Lower leg skin (tissue), 4 donors: ENCODE measurements around the gene PNPO. TPM values are rescaled to one million over a fixed set of nuclear protein-coding genes. Genes with fewer than 3 reads are reported as not detected.
A peak's percentile ranks its signal among the peaks of the same experiment; 100 is the strongest.

ENCODE experiments used
- DNase-seq, 2 donors: peaks; one replicate each; pipeline ENCODE4 v3.0.0-alpha.2; 2019; ENCODE audit warnings: low spot score in 2 of 2
- H3K4me3 ChIP-seq: fragments of 200-600 bp; sonication (generic); 2 replicates; pipeline ENCODE4 v1.5.1; 2017; ENCODE audit warnings: mild to moderate bottlenecking, low read depth; ENCODE audit not compliant: poor library complexity, severe bottlenecking
- POLR2A ChIP-seq, 2 donors: fragments of 450-650 bp; IDR thresholded peaks; one replicate each; pipeline ENCODE4 v1.6.1; 2016 to 2017; ENCODE audit warnings: antibody characterized with exemption in 2 of 2, mild to moderate bottlenecking in 1 of 2, moderate library complexity in 1 of 2
- WGBS, 2 donors: methylation state at CpG; one replicate each; pipeline ENCODE4 v1.1.5; 2018; 5-methylcytosine and 5-hydroxymethylcytosine counted together
- intact Hi-C: fragments of 100-400 bp; cut with DNase I; formaldehyde crosslinking; loops from one replicate; pipeline ENCODE4 v1.15.0; 2023; ENCODE audit warnings: low total_unique reads
- total RNA-seq, 4 donors: library from RNA; depleted of rRNA; stranded (reverse); fragments of >200 nt; gene quantifications; one replicate each; pipeline ENCODE4 v1.1.0, GENCODE V29; 2016
- TF ChIP-seq, protein P1 (sequence below), 3 donors: fragments of 450-650 bp; IDR thresholded peaks; one replicate each; pipeline ENCODE4 v1.5.1; 2016; ENCODE audit warnings: antibody characterized with exemption in 3 of 3, mild to moderate bottlenecking in 3 of 3, moderate library complexity in 2 of 3

The PNPO gene
- total RNA-seq, 4 donors from 2014 or later: 20.2 to 36.8 (median 30.3) TPM

DNA sequence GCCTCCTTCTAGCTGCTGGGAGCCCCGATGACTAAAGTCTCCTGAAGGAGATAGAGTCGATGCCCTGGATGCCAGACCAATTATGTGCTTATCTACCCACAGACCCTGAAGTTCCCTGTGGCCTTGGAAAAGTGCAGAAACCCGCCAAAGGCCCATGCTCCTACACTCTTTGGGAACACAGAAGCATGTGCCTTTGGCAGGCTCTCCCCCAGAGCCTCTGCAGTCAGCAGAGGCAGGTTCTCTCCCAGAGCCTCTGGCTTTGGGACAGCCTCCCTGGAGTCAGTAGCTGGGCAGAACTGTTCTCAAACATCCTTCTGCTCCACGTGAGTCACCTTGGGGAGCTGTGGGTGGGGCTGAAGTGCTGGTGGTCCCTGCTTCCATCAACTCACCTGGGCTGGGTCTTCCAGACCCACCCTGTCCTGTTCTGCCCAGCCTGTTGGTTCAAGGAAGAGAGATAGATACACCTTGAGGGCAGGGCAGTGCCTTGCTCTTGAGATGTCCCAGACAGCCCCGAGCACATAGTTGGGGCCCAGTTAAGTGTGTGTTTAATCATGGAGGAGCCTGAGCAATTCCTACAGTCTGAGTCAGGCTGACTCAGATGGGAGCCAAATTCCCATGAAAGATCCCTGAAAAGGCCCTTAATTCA lies 26.4 kb downstream of the PNPO start:
- WGBS, 2 donors: 40 to 51% methylated on average over 5 of the region's 5 CpGs
- no peak overlapping the region for H3K4me3 ChIP-seq
- intact Hi-C loops: no loop called here
- no peak for DNase-seq
- no peak for TF ChIP-seq POLR2A (IDR thresholded peaks at IDR 0.05)
- TF ChIP-seq, protein P1, sequence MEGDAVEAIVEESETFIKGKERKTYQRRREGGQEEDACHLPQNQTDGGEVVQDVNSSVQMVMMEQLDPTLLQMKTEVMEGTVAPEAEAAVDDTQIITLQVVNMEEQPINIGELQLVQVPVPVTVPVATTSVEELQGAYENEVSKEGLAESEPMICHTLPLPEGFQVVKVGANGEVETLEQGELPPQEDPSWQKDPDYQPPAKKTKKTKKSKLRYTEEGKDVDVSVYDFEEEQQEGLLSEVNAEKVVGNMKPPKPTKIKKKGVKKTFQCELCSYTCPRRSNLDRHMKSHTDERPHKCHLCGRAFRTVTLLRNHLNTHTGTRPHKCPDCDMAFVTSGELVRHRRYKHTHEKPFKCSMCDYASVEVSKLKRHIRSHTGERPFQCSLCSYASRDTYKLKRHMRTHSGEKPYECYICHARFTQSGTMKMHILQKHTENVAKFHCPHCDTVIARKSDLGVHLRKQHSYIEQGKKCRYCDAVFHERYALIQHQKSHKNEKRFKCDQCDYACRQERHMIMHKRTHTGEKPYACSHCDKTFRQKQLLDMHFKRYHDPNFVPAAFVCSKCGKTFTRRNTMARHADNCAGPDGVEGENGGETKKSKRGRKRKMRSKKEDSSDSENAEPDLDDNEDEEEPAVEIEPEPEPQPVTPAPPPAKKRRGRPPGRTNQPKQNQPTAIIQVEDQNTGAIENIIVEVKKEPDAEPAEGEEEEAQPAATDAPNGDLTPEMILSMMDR (IDR thresholded peaks at IDR 0.05): no peak

DNA sequence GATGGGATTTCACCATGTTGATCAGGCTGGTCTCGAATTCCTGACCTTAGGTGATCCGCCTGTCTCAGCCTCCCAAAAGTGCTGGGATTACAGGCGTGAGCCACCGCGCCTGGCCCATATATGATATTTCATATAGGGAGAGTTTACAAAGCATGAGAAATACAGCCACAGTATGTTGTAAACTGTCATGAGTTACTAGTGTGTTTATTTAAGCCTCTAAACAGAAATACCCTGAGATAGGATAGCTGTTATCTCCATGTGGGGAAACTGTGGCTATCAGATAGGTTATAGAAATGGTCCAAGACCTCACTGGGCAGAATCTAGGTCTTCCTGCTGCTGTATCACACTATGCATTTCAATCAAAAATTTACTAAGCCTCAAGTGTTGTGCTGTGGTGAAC lies 27.5 kb downstream of the PNPO start:
- intact Hi-C loops: no loop called here
- no peak for TF ChIP-seq POLR2A (IDR thresholded peaks at IDR 0.05)
- TF ChIP-seq, protein P1 (IDR thresholded peaks at IDR 0.05): no peak
- WGBS, 2 donors: 92 to 96% methylated on average over 5 of the region's 5 CpGs
- H3K4me3 ChIP-seq: no peak overlapping the region
- DNase-seq: no peak

DNA sequence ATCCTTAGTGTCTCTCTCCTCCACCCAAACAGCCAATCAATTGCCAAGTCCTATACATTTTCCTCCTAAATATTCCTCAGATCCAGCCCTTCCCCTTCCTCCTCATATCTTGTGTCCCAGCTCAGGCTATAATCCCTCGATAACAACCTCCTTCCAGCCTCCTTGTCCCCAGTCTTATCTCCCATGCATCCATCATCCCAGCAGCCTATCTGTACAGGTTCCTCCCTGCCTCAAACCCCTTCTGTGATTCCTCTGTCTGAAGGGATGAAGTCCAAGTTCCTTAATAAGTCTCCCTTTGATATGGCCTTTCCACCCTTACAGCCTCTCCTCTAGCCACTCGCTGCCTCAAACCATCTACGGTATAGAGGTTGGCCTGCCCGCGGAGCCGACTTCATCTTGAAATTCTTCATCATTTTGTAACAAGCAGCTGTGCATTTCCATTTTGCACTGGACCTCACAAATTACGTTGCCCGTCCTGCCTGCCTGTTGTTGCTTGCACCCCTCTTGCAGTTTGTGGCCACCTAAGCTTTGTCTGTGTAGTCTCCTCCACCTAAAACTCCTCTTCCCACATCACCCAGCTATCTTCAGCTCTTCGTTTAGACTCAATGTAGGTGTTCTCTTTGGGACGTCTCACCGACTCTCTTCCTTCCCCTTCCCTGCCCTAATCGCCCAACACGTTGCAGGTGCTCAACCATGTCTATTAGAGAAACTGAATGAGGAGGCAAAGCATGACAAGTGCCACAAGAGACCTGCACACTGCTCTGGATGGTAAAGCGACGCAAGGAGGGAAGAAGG lies 28.8 kb downstream of the PNPO start:
- intact Hi-C loops: no loop called here
- no peak for DNase-seq
- no peak for TF ChIP-seq POLR2A (IDR thresholded peaks at IDR 0.05)
- TF ChIP-seq, protein P1 (IDR thresholded peaks at IDR 0.05): no peak
- WGBS, 2 donors: 42 to 48% methylated on average over 15 of the region's 15 CpGs
- no peak overlapping the region for H3K4me3 ChIP-seq

DNA sequence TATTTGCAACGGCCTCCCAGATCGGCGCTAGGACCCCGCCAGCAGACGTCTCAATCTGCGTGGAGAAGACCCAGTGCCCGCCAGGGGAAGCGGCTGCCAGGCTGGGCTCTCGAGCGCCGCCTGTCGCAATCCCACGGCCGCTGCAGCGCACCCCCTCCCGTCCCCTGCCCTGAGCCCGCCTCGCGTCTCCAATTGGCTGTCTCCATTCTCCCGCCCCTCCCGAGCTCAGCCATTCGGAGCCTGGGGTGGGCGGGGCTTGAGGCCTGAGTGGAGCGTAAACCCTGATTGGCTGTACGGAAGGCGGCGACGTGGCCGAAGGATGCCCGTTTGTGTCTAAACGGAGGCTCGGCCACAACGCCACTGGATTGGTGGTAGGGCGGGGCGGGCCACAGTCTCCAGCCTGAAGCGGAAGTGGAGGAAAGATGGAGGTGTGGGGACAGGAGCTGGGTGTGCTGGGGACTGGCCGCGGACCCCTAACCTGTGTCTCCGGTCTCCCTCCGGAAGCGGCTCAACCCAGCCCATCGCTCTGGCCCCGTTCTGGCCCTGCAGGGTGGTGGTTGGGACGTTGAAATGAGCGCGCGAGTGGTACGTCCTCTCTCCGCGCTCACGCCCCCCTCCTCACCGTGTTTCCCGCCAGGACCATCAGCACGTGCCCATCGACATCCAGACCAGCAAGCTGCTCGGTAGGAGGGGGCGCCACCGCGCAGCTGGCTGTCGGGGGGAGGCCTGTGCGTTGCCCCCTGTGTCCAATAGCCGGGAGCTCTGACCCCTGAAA lies 29.5 kb downstream of the PNPO start, which contains the start of gene CDK5RAP3:
Gene CDK5RAP3 (plus strand): TSS at position 389 of the 775 bp plus-strand sequence. CDS start 34 bp downstream, at position 423.
- intact Hi-C loops: no loop called here
- peak; percentile 100 for DNase-seq
- no peak for TF ChIP-seq POLR2A (IDR thresholded peaks at IDR 0.05)
- TF ChIP-seq, protein P1 (IDR thresholded peaks at IDR 0.05): peak in 2 of 3 donors; percentile 48 to 96
- WGBS, 2 donors: 0 to 1% methylated on average over 23 to 62 of the region's 62 CpGs
- peak within 1 kb of the TSS; percentile 91 for H3K4me3 ChIP-seq

DNA sequence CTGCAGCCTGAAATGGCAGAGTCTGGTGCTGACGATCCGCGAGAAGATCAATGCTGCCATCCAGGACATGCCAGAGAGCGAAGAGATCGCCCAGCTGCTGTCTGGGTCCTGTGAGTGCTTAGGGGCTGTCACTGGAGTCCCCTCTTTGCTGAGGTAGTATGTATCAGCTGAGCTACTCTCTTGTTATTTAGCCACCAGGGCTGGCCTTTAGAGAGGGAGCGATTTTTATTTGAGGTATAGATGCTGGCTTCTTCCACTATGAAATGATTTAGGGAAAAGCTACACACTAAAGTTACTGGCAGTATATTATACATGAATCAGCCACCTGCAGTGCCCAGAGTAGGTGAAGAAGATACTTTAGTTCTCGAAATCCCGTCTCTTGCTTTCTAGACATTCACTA lies 32.2 kb downstream of the PNPO start:
- TF ChIP-seq, protein P1 (IDR thresholded peaks at IDR 0.05): no peak
- no peak for TF ChIP-seq POLR2A (IDR thresholded peaks at IDR 0.05)
- WGBS, 2 donors: 90 to 91% methylated on average over 8 of the region's 8 CpGs
- intact Hi-C loops: no loop called here

More for the DNA sequence above, 32.2 kb downstream of the PNPO start:
- no peak overlapping the region for H3K4me3 ChIP-seq
- no peak for DNase-seq
